Osteoblast (primary cell): ENCODE results near the gene TFB2M. TPM values are rescaled to one million over a fixed set of nuclear protein-coding genes. Genes with fewer than 3 reads are reported as not detected.

ENCODE experiments used
- DNase-seq: peaks from one replicate; pipeline ENCODE4 v3.0.0; 2011; ENCODE audit warnings: low spot score, mixed read lengths; ENCODE audit not compliant: insufficient read length; ENCODE audit errors: missing footprints
- H2AFZ ChIP-seq: 2 replicates; pipeline ENCODE4 v1.6.0; 2011; ENCODE audit warnings: mild to moderate bottlenecking, low read length
- H3K27ac ChIP-seq: 2 replicates; pipeline ENCODE4 v1.5.1; 2011; ENCODE audit warnings: mild to moderate bottlenecking, low read depth, low read length, moderate library complexity
- H3K27me3 ChIP-seq: 2 replicates; pipeline ENCODE4 v1.6.0; 2012; ENCODE audit warnings: mild to moderate bottlenecking, control low read depth, inconsistent platforms, low read length, moderate library complexity; ENCODE audit not compliant: insufficient read depth
- H3K36me3 ChIP-seq: 2 replicates; pipeline ENCODE4 v1.5.1; 2011; ENCODE audit warnings: mild to moderate bottlenecking, low read length, control low read depth, moderate library complexity; ENCODE audit not compliant: insufficient read depth
- H3K4me1 ChIP-seq: 2 replicates; pipeline ENCODE4 v1.5.1; 2011; ENCODE audit warnings: mild to moderate bottlenecking, low read length, control low read depth, moderate library complexity; ENCODE audit not compliant: insufficient read depth
- H3K4me2 ChIP-seq: 2 replicates; pipeline ENCODE4 v1.6.0; 2011; ENCODE audit warnings: mild to moderate bottlenecking, low read length; ENCODE audit not compliant: insufficient read depth
- H3K4me3 ChIP-seq: fragments of 200-600 bp; sonication (generic); 3 replicates; pipeline ENCODE4 v1.5.1; 2012; ENCODE audit warnings: mild to moderate bottlenecking, low read length, inconsistent platforms; ENCODE audit not compliant: insufficient read depth
- H3K79me2 ChIP-seq: 2 replicates; pipeline ENCODE4 v1.6.0; 2012; ENCODE audit warnings: mild to moderate bottlenecking, low read length, control low read depth, inconsistent platforms; ENCODE audit not compliant: insufficient read depth
- H3K9me3 ChIP-seq: 2 replicates; pipeline ENCODE4 v1.5.1; 2011; ENCODE audit warnings: low read depth, low read length, control low read depth
- H4K20me1 ChIP-seq: 2 replicates; pipeline ENCODE4 v1.6.0; 2012; ENCODE audit warnings: mild to moderate bottlenecking, low read length, control low read depth; ENCODE audit not compliant: insufficient read depth
- total RNA-seq: library from RNA; depleted of rRNA; stranded (reverse); fragments of >200 nt; gene quantifications from 2 replicates; pipeline ENCODE4 v1.2.3, GENCODE V29; 2012
- TF ChIP-seq, protein P1 (sequence below): IDR thresholded peaks from 2 replicates; pipeline ENCODE4 v1.5.1; 2011; ENCODE audit warnings: mild to moderate bottlenecking, low read depth, low read length, moderate library complexity; ENCODE audit errors: extremely low read depth

The TFB2M gene
- total RNA-seq, 1 donor = 19.5 TPM

DNA sequence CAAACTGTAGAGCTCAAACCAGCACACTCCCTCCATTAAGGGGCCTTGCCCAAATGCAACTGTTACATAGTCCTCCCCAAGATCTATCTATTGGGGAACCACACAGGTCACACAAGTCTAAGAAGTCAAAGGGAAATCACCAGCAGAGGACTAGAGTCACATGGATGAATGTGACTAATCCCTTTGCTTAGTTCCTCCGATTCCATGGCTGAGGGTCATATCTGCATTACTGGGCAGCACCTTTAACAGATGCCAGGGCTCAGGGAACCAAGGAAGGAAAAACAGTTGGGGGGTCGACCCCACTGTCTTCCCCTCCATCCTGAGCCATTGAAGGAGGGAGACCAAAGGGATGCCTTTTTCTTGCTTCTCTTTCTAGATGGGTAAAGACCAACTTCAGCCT, 35.6 kb downstream of the TFB2M start:
- TF ChIP-seq, protein P1, sequence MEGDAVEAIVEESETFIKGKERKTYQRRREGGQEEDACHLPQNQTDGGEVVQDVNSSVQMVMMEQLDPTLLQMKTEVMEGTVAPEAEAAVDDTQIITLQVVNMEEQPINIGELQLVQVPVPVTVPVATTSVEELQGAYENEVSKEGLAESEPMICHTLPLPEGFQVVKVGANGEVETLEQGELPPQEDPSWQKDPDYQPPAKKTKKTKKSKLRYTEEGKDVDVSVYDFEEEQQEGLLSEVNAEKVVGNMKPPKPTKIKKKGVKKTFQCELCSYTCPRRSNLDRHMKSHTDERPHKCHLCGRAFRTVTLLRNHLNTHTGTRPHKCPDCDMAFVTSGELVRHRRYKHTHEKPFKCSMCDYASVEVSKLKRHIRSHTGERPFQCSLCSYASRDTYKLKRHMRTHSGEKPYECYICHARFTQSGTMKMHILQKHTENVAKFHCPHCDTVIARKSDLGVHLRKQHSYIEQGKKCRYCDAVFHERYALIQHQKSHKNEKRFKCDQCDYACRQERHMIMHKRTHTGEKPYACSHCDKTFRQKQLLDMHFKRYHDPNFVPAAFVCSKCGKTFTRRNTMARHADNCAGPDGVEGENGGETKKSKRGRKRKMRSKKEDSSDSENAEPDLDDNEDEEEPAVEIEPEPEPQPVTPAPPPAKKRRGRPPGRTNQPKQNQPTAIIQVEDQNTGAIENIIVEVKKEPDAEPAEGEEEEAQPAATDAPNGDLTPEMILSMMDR = no peak
- H4K20me1 ChIP-seq = no peaks in the 10 kb centered on the region
- peaks cover 9% of the 10 kb centered on the region for H3K27me3 ChIP-seq
- peaks cover 4% of the 10 kb centered on the region for H3K9me3 ChIP-seq
- no peaks in the 10 kb centered on the region for H3K79me2 ChIP-seq
- no peaks in the 10 kb centered on the region for H3K4me1 ChIP-seq
- no peak overlapping the region for H2AFZ ChIP-seq
- no peak overlapping the region for H3K4me2 ChIP-seq
- no peaks in the 10 kb centered on the region for H3K36me3 ChIP-seq
- no peak overlapping the region for H3K4me3 ChIP-seq
- no peak for DNase-seq
- no peak overlapping the region for H3K27ac ChIP-seq

DNA sequence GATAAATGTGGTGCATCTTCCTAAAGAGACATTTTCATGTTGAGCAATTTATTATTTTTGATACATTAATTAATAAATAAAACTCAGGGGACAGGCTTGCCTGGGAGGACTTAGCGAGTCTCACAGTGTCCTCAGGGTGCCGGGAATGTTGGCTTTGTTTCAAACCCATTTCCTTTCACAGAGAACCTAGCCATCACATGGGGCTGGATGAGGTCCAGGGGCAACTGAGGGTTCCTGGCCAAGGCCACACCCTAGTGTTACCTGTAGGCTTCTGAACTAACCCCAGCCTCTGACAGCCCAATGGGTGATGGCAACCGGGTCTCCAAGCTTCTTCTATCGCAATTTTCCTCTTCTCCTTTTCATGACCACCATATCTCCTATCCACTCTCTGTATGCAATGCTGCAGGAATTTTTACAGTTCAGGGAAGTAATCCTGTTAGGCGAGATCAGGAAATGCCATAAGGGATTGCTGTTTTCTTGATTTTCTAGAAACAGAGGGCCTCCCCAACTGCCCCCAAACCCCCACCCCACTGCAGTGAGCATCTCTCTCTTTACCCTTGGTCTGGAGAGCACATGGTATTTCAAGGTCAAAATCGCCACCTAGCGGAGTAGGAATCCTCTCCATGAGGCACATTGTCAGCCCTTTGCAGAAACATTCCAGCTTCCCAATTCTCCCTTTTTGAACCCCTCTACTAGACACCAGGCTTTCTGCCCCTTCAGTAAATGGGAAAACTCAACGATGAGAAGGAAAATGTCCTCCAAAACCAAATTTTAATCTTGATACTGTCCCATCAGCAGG, 36.9 kb downstream of the TFB2M start:
- H3K27ac ChIP-seq = no peak overlapping the region
- no peak for DNase-seq
- H3K4me3 ChIP-seq = no peak overlapping the region
- H3K4me2 ChIP-seq = no peak overlapping the region
- H3K79me2 ChIP-seq = no peaks in the 10 kb centered on the region
- no peaks in the 10 kb centered on the region for H4K20me1 ChIP-seq
- H3K9me3 ChIP-seq = peaks cover 4% of the 10 kb centered on the region
- TF ChIP-seq, protein P1 = no peak
- no peak overlapping the region for H2AFZ ChIP-seq
- H3K27me3 ChIP-seq = peaks cover 6% of the 10 kb centered on the region
- no peaks in the 10 kb centered on the region for H3K4me1 ChIP-seq
- H3K36me3 ChIP-seq = no peaks in the 10 kb centered on the region

DNA sequence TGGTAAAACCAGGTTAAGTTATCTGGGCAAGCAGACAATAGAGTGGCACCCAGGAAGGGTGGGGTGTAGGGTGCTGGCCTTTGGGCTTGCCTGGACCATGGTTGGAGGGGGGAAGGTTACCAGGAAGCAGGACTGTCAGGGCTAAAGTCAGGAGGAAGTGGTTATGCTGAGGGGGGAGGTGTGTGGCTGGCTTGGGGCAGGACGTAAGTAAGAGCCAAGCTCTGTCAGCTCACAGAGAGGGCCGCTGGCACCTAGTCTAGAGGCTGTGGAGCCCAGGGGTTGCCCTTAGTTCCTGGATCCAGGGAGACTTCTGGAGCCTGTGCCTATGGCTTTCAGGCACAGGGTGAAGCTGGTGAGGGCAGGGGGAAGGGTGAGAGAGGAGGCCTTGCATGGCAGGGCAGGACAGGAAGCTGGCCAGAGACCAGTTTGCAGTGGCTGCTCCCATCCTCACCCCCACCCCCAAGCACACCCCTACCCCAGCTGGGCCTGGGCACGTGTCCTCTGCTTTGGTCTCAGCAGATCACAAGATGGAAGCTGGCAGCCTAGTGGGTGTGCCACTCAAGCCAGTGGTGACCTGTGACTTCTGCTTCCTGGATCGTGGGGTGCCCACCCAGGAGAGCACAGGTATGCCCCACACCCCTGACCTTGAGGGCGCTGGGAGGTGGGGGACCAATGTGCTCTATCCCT, 38.5 kb downstream of the TFB2M start:
- DNase-seq = no peak
- no peaks in the 10 kb centered on the region for H3K36me3 ChIP-seq
- no peaks in the 10 kb centered on the region for H4K20me1 ChIP-seq
- peaks cover 4% of the 10 kb centered on the region for H3K9me3 ChIP-seq
- no peaks in the 10 kb centered on the region for H3K79me2 ChIP-seq
- TF ChIP-seq, protein P1 = no peak
- H3K4me2 ChIP-seq = no peak overlapping the region
- H3K27me3 ChIP-seq = no peaks in the 10 kb centered on the region
- H2AFZ ChIP-seq = peak overlapping the region; percentile 41
- H3K4me1 ChIP-seq = no peaks in the 10 kb centered on the region
- no peak overlapping the region for H3K4me3 ChIP-seq
- no peak overlapping the region for H3K27ac ChIP-seq

DNA sequence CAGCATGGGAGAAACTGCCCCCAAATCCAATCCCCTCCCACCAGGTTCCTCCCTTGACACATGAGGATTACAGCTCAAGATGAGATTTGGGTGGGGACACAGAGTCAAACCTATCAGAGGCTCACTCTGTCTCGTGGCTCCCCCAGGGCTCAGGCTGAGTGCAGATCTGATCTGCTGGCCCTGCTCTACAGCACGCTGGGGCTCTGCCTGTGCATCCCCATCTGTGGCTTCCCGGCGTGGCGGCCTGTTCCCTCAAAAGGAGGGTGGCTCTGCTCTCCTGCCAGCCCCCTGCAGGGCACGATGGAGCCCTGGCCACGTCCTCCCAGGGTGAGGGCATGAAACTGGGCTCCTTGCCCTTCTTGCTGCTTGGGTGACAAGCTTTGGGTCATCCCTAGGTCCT, 39.1 kb downstream of the TFB2M start:
- no peaks in the 10 kb centered on the region for H3K27me3 ChIP-seq
- H3K4me3 ChIP-seq = no peak overlapping the region
- H2AFZ ChIP-seq = peak overlapping the region; percentile 41
- H3K36me3 ChIP-seq = no peaks in the 10 kb centered on the region
- TF ChIP-seq, protein P1 = no peak
- no peaks in the 10 kb centered on the region for H3K79me2 ChIP-seq
- no peak overlapping the region for H3K27ac ChIP-seq
- H3K4me2 ChIP-seq = no peak overlapping the region
- no peak for DNase-seq
- H3K9me3 ChIP-seq = peaks cover 4% of the 10 kb centered on the region
- no peaks in the 10 kb centered on the region for H4K20me1 ChIP-seq
- no peaks in the 10 kb centered on the region for H3K4me1 ChIP-seq
